ENCODE data around the gene RNASE2. TPM values are rescaled to one million over a fixed set of nuclear protein-coding genes. Genes with fewer than 3 reads are reported as not detected.

The RNASE2 gene
- total RNA-seq, 1 experiment from 2014 or later, result not detected

DNA sequence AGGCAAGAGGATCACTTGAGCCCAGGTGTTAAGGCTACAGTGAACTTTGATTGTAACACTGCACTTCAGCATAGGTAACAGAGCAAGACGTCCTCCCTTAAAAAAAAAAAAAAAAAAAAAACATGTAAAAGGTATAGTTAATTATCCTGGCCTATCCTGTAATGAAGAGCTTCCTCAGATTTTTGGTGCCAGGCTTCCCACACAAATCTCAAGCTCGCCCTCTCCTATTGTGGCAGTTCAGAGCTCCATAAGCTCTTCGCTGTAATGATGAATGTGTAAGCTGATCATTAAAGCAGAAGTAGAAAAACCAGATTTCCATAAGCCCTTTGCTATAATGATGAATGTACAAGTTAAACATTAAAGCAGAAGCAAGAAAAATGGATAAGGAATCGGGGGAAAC lies 41.8 kb downstream of the RNASE2 start:
- Mint-ChIP-seq H3K27me3 (ENCODE audit: low read depth) (no peaks in the 10 kb centered on the region; the same call in 1 of the 2 replicates), H3K4me1 (peaks cover 18% of the 10 kb centered on the region), H3K4me3 (no peak overlapping the region), H3K27ac (peak overlapping the region; percentile 78; the same call in 1 of the 2 replicates), H3K36me3 (peaks cover 46% of the 10 kb centered on the region), H3K9me3 (no peaks in the 10 kb centered on the region)
- no peak for DNase-seq (ENCODE audit: low spot score)
- ATAC-seq, result no peak
- TF ChIP-seq TEAD1 (CRISPR knock-in tag; IDR thresholded peaks at IDR 0.05) (no peak), CREM (CRISPR knock-in tag; IDR thresholded peaks at IDR 0.05) (no peak), KAT7 (CRISPR knock-in tag; IDR thresholded peaks at IDR 0.05; ENCODE audit: borderline replicate concordance) (no peak), ZNF416 (CRISPR knock-in tag; IDR thresholded peaks at IDR 0.05) (no peak), GTF2I (CRISPR knock-in tag; conservative IDR thresholded peaks at IDR 0.05) (no peak), TP53 (CRISPR knock-in tag; IDR thresholded peaks at IDR 0.05) (no peak)
- TF ChIP-seq, protein P1, sequence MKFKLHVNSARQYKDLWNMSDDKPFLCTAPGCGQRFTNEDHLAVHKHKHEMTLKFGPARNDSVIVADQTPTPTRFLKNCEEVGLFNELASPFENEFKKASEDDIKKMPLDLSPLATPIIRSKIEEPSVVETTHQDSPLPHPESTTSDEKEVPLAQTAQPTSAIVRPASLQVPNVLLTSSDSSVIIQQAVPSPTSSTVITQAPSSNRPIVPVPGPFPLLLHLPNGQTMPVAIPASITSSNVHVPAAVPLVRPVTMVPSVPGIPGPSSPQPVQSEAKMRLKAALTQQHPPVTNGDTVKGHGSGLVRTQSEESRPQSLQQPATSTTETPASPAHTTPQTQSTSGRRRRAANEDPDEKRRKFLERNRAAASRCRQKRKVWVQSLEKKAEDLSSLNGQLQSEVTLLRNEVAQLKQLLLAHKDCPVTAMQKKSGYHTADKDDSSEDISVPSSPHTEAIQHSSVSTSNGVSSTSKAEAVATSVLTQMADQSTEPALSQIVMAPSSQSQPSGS (CRISPR knock-in tag; IDR thresholded peaks at IDR 0.05; ENCODE audit: borderline replicate concordance, low read depth), result no peak
- POLR2A ChIA-PET, result interaction anchor here (0.6 to 0.7 kb wide), 2 partner anchors 74 to 196 kb away, joined by 5 to 8 read pairs; no protein-coding TSS in a partner anchor
- CTCF ChIA-PET, result interaction anchor here (0.6 to 5.6 kb wide), 11 partner anchors 9 to 171 kb away, joined by 3 to 78 read pairs (median 5); no protein-coding TSS in a partner anchor

DNA sequence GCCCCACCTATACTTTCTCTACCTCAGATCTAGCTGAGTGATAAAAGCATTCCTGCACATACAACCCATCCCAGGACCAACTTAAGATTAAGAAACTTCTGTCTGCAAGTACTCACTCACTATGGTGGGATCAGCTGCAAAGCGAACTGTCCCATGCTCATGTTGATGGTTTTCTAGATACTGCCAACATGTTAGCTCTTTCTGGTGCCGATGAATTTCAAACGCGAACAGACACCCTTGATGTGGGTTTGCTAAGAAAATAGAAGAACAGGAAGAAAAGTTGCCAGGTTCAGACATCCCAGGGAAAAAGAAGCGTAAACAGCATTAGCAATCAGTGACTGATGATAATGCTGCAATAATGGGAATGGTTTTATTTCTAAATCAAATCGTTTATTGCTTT lies 42.3 kb downstream of the RNASE2 start:
- POLR2A ChIA-PET, result interaction anchor here (0.6 to 1.3 kb wide), 5 partner anchors 17 to 196 kb away, joined by 3 to 8 read pairs (median 4); no protein-coding TSS in a partner anchor
- no peak for ATAC-seq

DNA sequence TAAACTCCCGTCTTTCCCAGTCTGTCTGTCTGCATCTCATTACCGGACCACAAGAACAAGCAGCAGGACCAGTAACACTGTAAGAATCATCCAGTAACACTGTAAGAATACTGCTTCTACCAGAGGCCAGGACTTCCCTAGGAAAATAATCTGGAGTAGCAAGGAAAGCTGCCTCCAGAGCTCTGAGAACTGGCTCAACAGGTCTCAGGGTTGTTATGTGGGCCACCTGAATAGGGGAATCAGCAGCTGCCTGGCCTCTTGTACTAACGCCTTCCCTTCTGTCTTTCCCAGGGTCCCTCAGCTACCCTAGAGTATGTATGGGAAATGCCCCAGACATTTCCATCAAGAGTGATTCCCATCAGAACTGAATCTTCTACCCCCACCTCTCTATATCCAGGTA lies 42.9 kb downstream of the RNASE2 start:
- DNase-seq (ENCODE audit: low spot score) (no peak), ATAC-seq (peak; percentile 34)
- H3K4me3 Mint-ChIP-seq, result no peak overlapping the region; the same call in 1 of the 2 replicates
- TF ChIP-seq ZNF219 (CRISPR knock-in tag; IDR thresholded peaks at IDR 0.05; ENCODE audit: borderline replicate concordance) (no peak), TP53 (CRISPR knock-in tag; IDR thresholded peaks at IDR 0.05) (no peak), RELA (CRISPR knock-in tag; IDR thresholded peaks at IDR 0.05; ENCODE audit: borderline replicate concordance) (no peak), HMGA2 (CRISPR knock-in tag; IDR thresholded peaks at IDR 0.05) (no peak), ZNF121 (CRISPR knock-in tag; IDR thresholded peaks at IDR 0.05) (no peak), ZNF263 (CRISPR knock-in tag; IDR thresholded peaks at IDR 0.05; ENCODE audit: low read depth) (no peak)
- TF ChIP-seq, protein P2, sequence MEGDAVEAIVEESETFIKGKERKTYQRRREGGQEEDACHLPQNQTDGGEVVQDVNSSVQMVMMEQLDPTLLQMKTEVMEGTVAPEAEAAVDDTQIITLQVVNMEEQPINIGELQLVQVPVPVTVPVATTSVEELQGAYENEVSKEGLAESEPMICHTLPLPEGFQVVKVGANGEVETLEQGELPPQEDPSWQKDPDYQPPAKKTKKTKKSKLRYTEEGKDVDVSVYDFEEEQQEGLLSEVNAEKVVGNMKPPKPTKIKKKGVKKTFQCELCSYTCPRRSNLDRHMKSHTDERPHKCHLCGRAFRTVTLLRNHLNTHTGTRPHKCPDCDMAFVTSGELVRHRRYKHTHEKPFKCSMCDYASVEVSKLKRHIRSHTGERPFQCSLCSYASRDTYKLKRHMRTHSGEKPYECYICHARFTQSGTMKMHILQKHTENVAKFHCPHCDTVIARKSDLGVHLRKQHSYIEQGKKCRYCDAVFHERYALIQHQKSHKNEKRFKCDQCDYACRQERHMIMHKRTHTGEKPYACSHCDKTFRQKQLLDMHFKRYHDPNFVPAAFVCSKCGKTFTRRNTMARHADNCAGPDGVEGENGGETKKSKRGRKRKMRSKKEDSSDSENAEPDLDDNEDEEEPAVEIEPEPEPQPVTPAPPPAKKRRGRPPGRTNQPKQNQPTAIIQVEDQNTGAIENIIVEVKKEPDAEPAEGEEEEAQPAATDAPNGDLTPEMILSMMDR (IDR thresholded peaks at IDR 0.05), result no peak

More for the DNA sequence above, 42.3 kb downstream of the RNASE2 start:
- Mint-ChIP-seq H3K9me3 (no peaks in the 10 kb centered on the region), H3K4me3 (no peak overlapping the region), H3K36me3 (peaks cover 41% of the 10 kb centered on the region), H3K4me1 (peaks cover 18% of the 10 kb centered on the region), H3K27ac (peak overlapping the region; percentile 78), H3K27me3 (ENCODE audit: low read depth) (no peaks in the 10 kb centered on the region; the same call in 1 of the 2 replicates)
- CTCF ChIA-PET, result interaction anchor here (0.6 to 5.6 kb wide), 14 partner anchors 8 to 171 kb away, joined by 3 to 78 read pairs (median 5); partner anchors contain the start of gene ARHGEF40
- no peak for DNase-seq (ENCODE audit: low spot score)
- no peak for TF ChIP-seq ZNF423 (CRISPR knock-in tag; IDR thresholded peaks at IDR 0.05)
- TF ChIP-seq TEAD1 (CRISPR knock-in tag; IDR thresholded peaks at IDR 0.05), result no peak
- no peak for TF ChIP-seq ELF4 (CRISPR knock-in tag; IDR thresholded peaks at IDR 0.05; ENCODE audit: low read depth)
- TF ChIP-seq NR2C2 (CRISPR knock-in tag; IDR thresholded peaks at IDR 0.05), result no peak
- TF ChIP-seq JAZF1 (CRISPR knock-in tag; IDR thresholded peaks at IDR 0.05), result no peak
- TF ChIP-seq SP1 (CRISPR knock-in tag; conservative IDR thresholded peaks at IDR 0.05), result no peak
- no peak for TF ChIP-seq NFYB (CRISPR knock-in tag; conservative IDR thresholded peaks at IDR 0.05; ENCODE audit: low read depth)
- no peak for TF ChIP-seq OVOL2 (CRISPR knock-in tag; IDR thresholded peaks at IDR 0.05; ENCODE audit: borderline replicate concordance)
- TF ChIP-seq, protein P1 (CRISPR knock-in tag; IDR thresholded peaks at IDR 0.05; ENCODE audit: borderline replicate concordance, low read depth), result no peak
- no peak for TF ChIP-seq ZNF121 (CRISPR knock-in tag; IDR thresholded peaks at IDR 0.05)
- TF ChIP-seq, protein P3, sequence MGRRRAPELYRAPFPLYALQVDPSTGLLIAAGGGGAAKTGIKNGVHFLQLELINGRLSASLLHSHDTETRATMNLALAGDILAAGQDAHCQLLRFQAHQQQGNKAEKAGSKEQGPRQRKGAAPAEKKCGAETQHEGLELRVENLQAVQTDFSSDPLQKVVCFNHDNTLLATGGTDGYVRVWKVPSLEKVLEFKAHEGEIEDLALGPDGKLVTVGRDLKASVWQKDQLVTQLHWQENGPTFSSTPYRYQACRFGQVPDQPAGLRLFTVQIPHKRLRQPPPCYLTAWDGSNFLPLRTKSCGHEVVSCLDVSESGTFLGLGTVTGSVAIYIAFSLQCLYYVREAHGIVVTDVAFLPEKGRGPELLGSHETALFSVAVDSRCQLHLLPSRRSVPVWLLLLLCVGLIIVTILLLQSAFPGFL (CRISPR knock-in tag; IDR thresholded peaks at IDR 0.05; ENCODE audit: borderline replicate concordance), result no peak
- no peak for TF ChIP-seq GABPB1 (CRISPR knock-in tag; IDR thresholded peaks at IDR 0.05)
- TF ChIP-seq, protein P4, sequence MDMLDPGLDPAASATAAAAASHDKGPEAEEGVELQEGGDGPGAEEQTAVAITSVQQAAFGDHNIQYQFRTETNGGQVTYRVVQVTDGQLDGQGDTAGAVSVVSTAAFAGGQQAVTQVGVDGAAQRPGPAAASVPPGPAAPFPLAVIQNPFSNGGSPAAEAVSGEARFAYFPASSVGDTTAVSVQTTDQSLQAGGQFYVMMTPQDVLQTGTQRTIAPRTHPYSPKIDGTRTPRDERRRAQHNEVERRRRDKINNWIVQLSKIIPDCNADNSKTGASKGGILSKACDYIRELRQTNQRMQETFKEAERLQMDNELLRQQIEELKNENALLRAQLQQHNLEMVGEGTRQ (CRISPR knock-in tag; IDR thresholded peaks at IDR 0.05), result no peak
- no peak for TF ChIP-seq JUN (CRISPR knock-in tag; IDR thresholded peaks at IDR 0.05)
- TF ChIP-seq CREM (CRISPR knock-in tag; IDR thresholded peaks at IDR 0.05), result no peak
- TF ChIP-seq PRRX2 (CRISPR knock-in tag; IDR thresholded peaks at IDR 0.05), result no peak

More for the DNA sequence above, 42.9 kb downstream of the RNASE2 start:
- no peaks in the 10 kb centered on the region; the same call in 1 of the 2 replicates for H3K27me3 Mint-ChIP-seq (ENCODE audit: low read depth)
- peaks cover 18% of the 10 kb centered on the region for H3K4me1 Mint-ChIP-seq
- ChIA-PET CTCF (interaction anchor here (1.0 to 5.6 kb wide), 12 partner anchors 16 to 172 kb away, joined by 3 to 78 read pairs (median 7); partner anchors contain the start of gene ARHGEF40), POLR2A (interaction anchor here (1.0 to 1.3 kb wide), 3 partner anchors 16 to 96 kb away, joined by 3 to 4 read pairs (median 3); no protein-coding TSS in a partner anchor)
- no peaks in the 10 kb centered on the region for H3K9me3 Mint-ChIP-seq
- peak overlapping the region; percentile 25 for H3K27ac Mint-ChIP-seq
- peaks cover 36% of the 10 kb centered on the region for H3K36me3 Mint-ChIP-seq

Measured in WTC11 (cell line).